GM19324 (cell line): ENCODE measurements around the gene PCBP3.

Experiments
- ATAC-seq: cut with Tn5 transposase; IDR thresholded peaks from one replicate; pipeline ENCODE4 v1.9.1; 2021; ENCODE audit warnings: mild to moderate bottlenecking, moderate library complexity; ENCODE audit not compliant: unreplicated experiment, low FRiP score

The PCBP3 gene

DNA sequence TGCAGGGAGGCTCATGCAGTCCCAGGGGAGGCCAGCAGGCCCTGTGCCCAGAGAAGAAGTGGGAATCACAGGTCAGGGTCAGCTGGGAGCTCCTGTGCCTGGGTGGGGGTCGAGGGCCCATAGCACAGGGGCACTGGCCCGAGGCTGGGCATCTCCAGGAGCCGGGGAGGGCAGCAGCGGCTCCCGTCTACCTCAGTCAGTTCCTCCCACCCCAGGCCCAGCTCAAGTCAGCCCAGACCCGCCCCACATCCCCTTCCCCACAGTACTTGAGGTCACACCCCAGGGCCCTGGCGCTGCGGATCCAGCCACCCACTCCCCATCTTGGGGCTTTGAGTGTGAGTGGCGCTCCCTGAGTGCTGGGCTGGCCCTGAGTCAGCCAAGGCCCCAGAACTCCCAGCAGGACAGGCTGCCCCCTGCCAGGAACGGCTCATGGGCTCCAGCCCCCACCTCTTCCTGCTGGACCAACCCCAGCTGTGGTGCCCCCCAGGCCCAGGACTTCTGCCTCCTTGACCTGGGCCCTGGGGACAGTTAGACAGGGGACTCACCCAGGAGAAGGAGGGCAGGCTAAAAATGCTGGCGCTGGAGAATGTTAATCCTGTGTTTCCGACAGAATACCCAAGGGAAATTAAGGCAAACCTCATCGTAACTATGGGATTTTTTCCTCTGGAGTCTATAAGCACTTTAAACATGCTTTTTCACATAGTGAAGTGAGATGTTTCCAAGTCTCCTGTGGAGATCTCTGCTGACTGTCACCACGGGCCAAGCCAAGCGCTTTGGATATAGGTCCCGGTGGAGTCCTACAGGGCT is 269.3 kb downstream of the PCBP3 start:
- ATAC-seq, result no peak

DNA sequence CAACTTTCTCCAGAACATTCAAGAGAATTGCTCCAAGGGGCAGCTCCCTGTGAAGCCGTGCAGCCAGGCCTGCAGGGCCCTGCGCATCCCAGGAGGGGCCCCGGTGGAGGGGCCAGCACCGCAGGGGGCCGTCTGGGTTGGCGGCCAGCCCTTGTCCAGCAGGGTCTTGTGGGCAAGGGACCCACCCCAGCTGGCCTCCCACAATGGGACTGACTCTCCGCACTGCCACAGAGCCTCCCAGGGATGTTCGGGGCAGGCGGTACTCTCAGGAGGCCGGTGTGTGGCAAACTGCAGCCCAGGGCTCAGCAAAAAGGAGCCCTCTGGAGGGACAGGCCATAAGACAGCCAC is 269.9 kb downstream of the PCBP3 start:
- no peak for ATAC-seq

DNA sequence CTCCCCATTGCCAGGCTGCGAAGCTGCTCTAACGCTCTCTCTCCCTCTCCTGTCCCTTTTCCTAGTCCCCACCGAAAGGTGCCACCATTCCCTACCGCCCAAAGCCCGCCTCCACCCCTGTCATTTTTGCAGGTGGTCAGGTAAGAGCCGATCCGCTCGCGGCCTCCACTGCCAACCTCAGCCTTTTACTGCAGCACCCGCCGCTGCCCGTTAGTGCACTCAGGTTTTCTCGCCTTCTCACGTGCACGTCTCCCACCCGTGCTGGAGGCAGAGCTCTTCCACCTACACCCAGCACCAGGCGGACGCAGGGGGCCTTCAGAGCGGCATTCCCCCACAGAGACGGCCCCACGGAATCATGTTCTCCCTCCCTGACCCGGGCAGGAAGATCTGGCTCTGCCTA is 270.4 kb downstream of the PCBP3 start:
- ATAC-seq, result no peak

DNA sequence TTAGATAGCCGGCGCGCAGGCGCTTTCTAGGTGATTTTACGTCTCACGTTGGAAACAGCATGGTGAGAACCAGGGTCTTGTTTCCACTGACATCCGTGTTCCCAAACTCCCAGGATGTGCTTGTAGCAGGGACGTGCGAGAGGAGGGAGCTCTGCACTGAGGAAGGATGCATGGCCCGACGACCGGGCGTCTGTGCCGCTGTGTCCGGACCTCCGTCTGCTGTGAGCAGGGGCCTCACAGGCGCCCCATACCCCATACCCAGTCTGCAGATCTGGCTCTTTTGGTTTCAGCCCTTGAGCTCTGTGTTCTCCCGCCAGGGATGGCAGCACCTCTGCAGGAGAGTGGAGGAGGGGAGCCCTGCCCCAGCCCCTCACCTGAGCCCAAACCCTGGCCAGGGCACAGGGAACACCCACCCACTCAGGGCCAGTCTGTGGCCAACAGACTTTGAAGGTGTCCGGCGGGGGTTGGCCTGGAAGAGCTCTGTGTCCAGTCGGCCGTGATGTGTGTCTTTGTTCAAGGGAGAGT is 270.9 kb downstream of the PCBP3 start:
- no peak for ATAC-seq

DNA sequence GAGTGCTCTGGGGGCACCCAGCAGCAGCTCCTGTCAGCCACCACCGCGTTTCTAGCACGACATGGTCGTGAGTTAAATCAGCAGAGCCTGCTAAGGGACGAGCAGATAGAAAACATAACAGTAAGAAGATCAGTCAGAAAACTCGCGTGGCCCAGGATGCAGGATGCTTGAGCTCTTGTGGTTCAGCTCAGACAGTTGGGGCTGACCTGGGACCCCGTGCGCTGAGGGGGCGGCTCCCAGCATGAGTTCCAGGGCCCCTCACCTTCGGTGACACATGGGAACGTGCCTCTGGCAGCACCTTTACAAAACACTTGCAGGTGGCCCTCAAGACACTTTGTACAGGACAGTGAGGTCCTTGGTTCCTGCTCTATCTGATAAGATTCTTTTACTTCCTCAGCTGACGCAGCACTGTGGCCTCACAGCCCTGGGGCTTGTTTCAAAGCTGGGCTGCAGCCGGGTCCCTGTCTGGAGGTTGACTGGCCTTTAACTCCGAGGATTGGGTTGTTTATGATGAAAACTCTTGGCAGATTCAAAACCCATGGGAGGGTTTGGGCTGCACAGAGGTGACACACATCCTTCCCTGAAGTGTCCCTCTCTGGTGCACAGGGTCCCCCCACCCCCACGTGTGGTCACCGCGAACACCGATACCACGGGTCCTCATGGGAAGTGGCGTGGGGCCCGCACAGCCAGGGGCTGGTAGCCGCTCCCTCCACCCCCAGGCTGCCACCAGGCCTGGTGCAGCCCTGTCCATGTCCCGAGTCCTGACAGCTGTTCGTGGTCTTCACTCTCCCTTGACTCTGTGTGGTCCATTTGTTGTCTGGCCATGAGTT is 272.7 kb downstream of the PCBP3 start:
- no peak for ATAC-seq

DNA sequence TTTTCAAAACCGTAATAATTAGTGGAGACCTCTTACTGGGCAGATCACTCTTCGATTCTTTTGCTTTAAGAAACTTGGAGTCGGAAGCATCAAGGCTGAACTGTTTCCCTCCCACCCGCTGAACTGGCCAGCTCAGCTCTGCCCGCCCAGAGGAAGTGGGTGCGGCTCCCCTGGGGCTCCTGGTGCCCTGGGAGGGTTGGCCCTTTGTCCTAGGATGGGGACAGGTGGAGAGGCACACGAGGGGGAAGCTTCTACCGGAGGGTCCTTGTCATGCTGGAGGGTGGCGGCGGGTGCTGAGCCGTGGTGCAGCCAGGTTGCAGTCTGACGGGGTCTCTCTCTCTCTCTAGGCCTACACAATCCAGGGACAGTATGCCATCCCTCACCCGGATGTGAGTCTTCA is 273.7 kb downstream of the PCBP3 start:
- no peak for ATAC-seq

DNA sequence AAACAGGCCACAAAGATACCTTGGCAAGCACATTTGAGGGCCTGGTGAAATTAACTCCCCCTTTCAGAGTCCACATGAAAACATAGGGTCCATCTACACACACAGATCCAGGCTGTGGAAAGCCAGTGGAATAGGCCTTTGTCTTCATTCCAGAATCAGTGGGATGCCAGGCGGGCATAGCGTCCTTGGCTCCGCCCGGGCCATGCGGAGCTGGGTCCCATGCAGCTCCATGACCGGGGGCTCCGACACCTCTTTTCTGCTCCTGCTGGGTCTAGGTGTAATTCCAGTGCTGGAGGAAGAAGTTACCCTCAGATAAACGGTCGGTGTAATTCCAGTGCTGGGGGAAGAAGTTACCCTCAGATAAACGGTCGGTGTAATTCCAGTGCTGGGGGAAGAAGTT is 274.5 kb downstream of the PCBP3 start:
- ATAC-seq, result no peak

DNA sequence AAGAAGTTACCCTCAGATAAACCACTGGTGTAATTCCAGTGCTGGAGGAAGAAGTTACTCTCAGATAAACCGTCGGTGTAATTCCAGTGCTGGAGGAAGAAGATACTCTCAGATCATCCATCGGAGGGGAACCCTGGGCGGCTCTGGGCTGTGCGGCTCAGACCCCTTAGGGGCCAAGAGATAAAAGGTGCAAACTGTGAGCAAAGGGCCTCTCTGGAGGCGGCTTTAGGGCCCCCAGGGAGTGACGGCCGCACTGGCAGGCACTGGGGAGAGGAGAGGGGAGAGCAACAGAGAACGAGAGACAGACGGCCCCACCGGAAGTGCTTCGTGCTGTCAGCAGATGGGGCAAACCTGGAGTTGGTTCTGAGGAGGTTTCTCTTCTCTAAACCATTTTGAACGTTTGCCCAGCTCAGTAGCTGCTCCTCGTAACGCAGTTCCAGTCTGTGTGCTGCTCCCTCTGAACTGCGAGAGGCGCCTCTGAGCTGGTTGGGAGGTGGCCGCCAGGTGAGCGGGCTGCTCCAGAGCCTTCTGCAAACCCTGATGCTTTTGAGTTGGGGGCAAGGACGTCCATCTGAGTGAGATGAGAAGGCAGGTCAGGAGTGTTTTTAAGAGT is 275.4 kb downstream of the PCBP3 start:
- ATAC-seq, result no peak

DNA sequence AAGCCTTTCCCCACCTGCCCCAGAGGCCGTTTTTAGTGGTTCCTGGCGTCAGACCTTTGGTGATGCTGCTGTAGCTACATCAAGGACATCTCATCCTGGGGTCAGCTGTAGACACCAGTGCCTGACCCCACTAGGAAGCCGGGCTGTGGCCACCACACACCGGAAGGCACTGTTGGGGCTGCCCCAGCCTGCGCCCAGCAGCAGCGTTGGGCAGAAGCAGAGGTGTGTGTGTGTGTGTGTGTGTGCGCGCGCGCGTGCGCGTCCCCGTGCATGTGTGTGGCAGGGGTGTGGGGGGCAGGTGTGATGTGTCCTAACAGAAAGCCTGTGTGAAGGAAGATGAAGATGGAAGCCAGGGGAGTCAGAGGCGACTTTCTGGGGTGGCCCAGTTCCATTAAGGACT is 276.1 kb downstream of the PCBP3 start:
- ATAC-seq, result no peak

DNA sequence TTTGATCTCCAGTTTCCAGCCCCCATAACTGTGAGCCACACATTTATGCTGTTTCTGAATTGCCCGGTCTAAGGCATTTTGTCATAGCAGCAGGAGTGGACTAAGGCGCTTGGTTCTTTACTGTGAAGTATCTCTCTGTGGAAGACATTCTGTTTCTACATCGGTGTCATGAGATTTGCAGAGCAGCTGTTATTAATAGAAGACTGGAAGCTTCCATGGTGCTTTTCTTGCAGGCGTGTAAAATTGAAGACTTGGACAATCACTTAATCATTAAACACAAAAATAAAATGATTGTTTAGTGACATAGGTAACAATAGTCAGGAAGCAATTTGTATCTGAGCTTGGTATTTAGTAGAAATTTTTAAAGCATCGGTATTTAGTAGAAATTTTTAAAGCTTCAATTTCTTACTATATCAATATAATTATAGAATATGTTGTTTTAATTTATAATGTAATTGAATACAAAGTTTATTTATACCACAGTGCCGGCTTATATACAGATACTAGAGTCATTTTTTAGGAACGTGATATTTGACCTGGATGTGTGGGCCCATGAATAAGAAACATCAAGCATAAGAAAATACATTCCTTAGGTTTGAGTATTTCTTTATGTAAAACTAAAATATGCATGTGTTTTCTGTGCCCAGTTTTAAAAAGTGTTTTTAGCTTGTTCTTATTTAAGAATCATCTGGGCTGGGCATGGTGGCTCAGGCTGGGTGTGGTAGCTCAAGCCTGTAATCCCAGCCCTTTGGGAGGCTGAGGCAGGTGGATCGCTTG is 277.5 kb downstream of the PCBP3 start:
- no peak for ATAC-seq

DNA sequence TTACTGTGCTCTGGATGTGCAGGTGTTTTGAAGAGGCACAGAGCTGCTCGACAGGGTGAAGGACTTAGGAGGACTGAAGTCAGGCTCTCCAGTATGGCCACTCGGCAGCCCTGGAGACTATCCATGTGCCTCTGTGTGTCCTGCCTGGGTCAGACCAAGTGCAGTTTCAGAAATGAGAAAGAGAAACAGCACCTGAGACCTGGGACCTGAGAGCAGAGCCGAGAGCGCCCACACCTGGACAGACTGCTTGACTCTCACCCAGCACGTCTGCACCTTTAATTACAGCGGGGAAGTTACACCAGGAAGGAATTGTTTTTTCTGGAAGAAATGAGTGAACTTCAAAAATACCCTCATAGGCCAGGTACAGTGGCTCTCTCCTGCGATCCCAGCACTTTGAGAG is 278.4 kb downstream of the PCBP3 start:
- ATAC-seq, result no peak

DNA sequence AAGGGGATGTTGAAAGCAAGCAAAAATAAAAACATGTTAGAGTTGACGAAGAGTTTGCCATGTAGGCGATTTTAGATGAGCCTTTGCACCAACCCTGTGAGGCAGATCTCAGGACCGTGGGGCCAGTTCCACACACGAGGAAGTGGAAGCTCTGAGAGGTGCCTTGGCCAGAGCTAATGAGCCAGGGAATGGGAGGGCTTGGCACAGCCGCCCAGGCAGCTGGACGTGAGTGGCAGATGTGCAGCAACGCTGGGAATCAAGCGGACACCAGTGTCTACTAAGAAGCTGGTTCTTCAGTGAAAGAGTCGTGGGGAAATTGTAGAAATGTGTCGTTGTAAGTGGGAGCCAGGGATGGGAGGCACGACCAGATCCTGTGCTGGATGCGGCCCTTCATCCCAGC is 279.1 kb downstream of the PCBP3 start:
- ATAC-seq, result no peak

DNA sequence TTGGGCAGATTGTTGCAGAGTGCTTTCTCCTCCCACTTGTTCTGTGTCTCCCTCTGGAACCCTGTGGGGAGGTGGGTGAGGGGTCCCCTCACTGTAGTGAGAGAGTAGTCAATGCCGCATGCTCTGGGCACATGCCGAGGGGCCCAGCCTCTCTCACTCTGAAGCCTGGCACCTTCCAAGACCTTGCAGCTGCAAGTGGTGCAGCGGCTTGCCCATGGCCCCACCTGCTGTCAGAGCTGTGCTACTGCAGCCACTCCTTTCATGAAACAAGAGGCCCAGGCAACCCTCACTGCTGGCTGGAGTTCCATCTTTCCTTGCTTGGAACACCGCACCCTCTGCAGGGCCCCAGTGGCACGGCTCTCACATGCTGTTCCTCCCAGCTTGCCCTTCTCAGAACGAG is 279.6 kb downstream of the PCBP3 start:
- ATAC-seq, result no peak

DNA sequence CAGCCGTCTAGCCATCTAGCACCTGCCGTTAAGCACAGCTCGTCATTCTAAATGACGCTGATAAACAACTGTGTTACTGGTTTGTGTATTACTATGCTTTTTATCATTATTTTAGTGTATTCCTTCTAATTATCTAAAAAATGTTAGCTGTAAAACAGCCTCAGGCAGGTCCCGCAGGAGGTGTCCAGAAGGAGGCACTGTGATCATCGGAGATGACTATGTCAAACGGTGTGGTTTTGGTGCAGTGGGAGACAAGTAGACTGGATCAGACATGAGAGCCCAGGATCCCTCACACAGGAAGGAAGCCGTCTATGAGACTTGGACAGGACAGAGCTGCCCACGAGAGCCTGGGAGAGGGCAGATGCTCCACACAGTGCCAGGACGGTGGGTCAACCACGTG is 282.8 kb downstream of the PCBP3 start:
- no peak for ATAC-seq

DNA sequence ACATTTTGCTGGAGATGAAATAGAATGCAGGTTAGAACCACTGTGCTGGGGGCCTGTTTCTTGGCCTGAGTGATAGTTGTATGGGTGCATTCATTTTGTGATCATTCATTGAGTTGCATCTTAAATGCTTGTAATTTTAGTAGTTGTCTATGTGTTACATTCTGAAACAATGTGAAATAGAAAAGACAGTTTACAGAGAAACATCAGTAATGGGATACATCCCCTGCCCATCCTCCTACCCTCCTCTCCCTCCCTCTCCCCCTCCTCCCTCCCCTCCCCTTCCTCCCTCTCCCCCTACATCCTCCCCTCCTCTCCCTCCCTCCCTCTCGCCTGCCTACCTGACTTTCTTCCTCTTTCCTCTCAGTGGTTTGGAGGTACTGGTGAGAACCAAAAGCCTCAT is 283.5 kb downstream of the PCBP3 start:
- no peak for ATAC-seq

DNA sequence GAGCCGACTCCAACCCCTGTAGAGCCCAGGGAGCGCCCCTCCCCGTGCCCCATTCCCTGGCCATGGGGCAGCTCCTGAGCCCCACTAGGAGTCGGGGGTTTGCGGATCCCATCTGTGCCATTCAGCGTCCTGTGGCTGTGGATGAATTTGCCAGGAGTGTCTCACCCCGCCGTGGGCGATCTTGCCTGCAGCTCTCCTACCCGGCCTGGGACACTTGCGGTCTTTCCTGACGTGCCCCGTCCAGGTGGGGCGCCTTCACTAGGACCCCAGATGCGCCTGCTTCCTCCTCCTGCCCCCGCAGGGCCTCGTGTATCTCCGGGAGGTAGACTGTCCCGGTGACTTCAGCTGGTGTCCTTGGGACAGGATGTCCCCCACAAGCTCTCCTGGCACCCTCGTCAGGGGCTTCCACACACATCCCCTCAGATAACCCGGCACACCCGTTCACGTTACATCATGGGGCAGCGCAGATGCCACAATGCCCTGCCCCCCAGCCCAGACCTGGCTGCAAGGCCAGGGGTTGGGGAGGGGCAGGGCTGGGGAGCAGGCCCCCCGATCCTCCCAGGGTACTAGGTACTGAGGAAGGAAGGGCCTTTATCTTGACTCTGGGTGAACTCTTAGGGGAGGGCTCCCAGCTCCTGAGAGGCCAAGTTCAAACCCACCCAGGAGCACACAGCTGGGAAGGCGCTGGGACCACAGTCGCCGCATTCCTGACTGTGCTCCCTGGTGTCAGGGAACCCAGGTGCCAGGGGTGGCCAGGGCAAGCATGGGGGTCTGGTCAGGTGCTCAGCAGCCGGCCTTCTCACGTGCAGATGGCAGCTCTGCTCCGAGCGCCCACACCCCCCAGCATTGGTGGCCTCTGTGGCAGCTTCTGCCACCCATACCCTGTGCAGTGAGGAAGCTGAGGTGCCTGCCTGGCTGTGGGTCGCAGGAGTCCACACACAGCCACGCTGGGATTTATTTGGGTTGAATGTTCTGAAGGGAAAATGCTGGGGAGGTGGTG is 284.6 kb downstream of the PCBP3 start:
- no peak for ATAC-seq

DNA sequence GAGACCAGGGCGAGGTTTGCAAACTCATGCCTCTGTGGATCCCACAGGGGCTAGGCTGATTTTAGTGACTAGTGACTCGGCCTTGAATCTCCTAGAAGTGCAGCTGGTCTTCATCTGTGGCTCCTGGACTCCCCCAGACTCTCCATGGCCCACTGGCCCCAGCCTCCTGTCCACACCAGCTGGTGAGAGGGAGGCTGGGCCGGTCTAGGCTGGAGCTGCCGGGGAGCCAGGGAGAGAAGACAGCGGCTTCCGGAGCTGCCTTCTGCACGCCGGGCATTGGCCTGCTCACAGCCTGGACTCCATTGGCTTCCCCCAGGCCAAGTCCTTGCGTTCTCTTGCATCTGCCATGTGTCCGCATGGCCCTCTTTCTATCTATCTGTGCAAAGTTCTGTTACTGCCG is 285.9 kb downstream of the PCBP3 start:
- no peak for ATAC-seq

DNA sequence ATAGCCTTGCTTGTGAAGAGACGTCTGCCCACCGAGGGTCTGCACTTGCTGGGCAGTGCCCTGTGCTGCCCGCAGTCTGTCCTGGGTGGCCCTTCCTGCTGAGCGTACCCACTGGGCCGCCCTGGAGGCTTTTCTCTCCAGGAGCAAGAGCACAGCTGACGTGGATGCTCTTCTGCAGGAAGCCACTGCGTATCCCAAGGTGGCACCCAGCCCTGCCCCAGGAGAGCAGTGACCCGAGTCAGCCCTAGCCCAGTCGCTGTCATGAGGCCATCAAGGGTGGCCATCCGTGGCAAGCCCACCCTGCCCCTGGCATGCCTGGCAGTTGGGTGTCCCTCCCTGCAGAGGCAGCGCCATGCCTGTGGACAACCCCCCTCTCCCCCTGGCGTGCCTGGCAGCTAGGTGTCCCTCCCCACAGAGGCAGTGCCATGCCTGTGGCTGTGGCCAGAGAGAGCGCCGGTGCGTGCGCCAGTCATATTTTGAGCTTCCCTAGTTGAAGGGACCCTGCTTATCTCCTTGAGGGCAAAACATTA is 286.8 kb downstream of the PCBP3 start:
- ATAC-seq, result no peak

DNA sequence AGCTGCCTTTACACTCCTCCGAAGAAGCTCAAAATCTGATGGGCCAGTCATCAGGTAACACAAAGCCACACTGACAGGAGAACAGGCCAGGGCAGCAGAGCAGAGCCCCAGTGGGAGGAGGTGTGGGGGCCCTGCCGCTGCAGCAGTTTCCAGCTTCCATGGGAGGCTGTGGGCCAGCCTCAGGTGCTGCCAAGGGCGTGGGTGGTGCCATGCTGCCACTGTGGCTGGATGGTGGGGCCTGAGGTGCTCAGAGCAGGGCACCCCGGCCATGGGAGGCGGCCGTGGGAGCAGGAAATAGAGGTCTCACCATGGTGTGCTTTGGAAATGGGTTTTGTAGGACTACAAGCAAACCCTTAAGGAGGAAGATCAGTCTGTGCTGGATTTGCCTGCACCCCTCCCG is 287.3 kb downstream of the PCBP3 start:
- ATAC-seq, result no peak
